NT2/D1 (cell line): ENCODE measurements around the gene PSME2.

Experiments
- SUZ12 ChIP-seq: IDR thresholded peaks from 2 replicates; pipeline ENCODE4 v1.6.1; 2011; ENCODE audit not compliant: insufficient read length, insufficient read depth; ENCODE audit errors: extremely low read depth
- YY1 ChIP-seq: IDR thresholded peaks from 2 replicates; pipeline ENCODE4 v1.6.1; 2011; ENCODE audit not compliant: insufficient read length, insufficient read depth
- ZNF274 ChIP-seq: IDR thresholded peaks from 2 replicates; pipeline ENCODE4 v1.6.1; 2011; ENCODE audit warnings: mild to moderate bottlenecking, low read depth, low read length

- TF ChIP-seq YY1, result no peak
- TF ChIP-seq ZNF274, result no peak
- TF ChIP-seq SUZ12, result no peak
Observed at GRCh38 chr14:24095271-24096068, 50.9 kb downstream of the PSME2 start.
